NCI-H524 treated with DMSO at 0.1 percent for 48 hours (cell line): ENCODE data around the gene FAR2.
"Not testable (repeated sequence)": the region's sequence is repeated elsewhere in the genome, so short reads cannot be mapped to it uniquely, and the experiment has no call there.

Source experiments
- DNase-seq: peaks from one replicate; lab custom pipeline; 2025; lab: John Stamatoyannopoulos, UW

The FAR2 gene

GRCh38 chr12:29148911-29149690 lies at the start of gene FAR2:
TSS of gene FAR2 (plus strand) at chr12:29149278. CDS start at chr12:29270450, 121,172 bp downstream.
- DNase-seq: no peak

GRCh38 chr12:29102741-29103140 lies 46.3 kb upstream of the FAR2 start:
- DNase-seq: no peak

GRCh38 chr12:29103539-29103974 lies 45.5 kb upstream of the FAR2 start:
- no peak for DNase-seq

- DNase-seq: no peak
Observed at GRCh38 chr12:29104516-29104915, 44.6 kb upstream of the FAR2 start.

- DNase-seq: no peak
Observed at GRCh38 chr12:29110506-29111442, 38.3 kb upstream of the FAR2 start.

GRCh38 chr12:29113101-29113500 lies 36.0 kb upstream of the FAR2 start:
- no peak for DNase-seq

GRCh38 chr12:29116414-29116813 lies 32.7 kb upstream of the FAR2 start:
- DNase-seq: no peak

GRCh38 chr12:29131539-29131938 lies 17.5 kb upstream of the FAR2 start:
- no peak for DNase-seq

GRCh38 chr12:29132316-29132715 lies 16.8 kb upstream of the FAR2 start:
- DNase-seq: no peak

GRCh38 chr12:29133181-29133580 lies 15.9 kb upstream of the FAR2 start:
- no peak for DNase-seq

- no peak for DNase-seq
Observed at GRCh38 chr12:29133680-29134079, 15.4 kb upstream of the FAR2 start.

- not testable (repeated sequence) for DNase-seq
Observed at GRCh38 chr12:29138256-29138655, 10.8 kb upstream of the FAR2 start.

- DNase-seq: not testable (repeated sequence)
Observed at GRCh38 chr12:29138855-29139254, 10.2 kb upstream of the FAR2 start.

- no peak for DNase-seq
Observed at GRCh38 chr12:29145372-29146170, 3.5 kb upstream of the FAR2 start.

- DNase-seq: no peak
Observed at GRCh38 chr12:29146196-29146595, 2.9 kb upstream of the FAR2 start.

GRCh38 chr12:29147731-29148595 lies 1.1 kb upstream of the FAR2 start:
- DNase-seq: no peak

GRCh38 chr12:29148596-29148910 lies 525 bp upstream of the FAR2 start:
- no peak for DNase-seq

GRCh38 chr12:29149691-29150281 lies 708 bp downstream of the FAR2 start:
- DNase-seq: no peak

- no peak for DNase-seq
Observed at GRCh38 chr12:29150462-29150861, 1.4 kb downstream of the FAR2 start.

- no peak for DNase-seq
Observed at GRCh38 chr12:29152223-29152868, 3.3 kb downstream of the FAR2 start.
